Measurements from ENCODE around the gene IPP.
"Not testable (repeated sequence)": the region's sequence is repeated elsewhere in the genome, so short reads cannot be mapped to it uniquely, and the experiment has no call there.

The IPP gene

GRCh38 chr1:45679123-45679522 lies 71.3 kb downstream of the IPP start:
- no peak for DNase-seq

DNA sequence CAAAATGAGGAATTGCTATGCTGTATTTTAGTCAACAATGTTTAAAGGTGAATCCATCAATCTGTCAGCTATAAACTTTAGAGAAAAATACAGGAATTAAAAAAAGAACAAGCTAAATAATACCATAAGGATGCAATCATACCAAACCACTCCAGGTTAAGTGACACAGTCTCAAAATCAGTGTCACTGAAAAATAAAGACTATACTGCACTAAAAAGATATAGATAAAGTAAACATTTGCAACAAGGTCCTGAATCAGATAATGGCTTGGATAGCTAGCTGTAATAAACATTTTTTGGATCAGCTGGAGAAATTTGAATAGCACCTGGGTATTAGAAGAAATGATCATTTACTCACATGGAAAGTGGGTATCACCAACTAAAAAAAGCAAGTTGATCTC lies 72.0 kb downstream of the IPP start:
- DNase-seq = no peak

GRCh38 chr1:45677751-45678245 lies 72.7 kb downstream of the IPP start:
- no peak for DNase-seq

GRCh38 chr1:45676553-45676952 lies 73.9 kb downstream of the IPP start:
- DNase-seq = not testable (repeated sequence)

DNA sequence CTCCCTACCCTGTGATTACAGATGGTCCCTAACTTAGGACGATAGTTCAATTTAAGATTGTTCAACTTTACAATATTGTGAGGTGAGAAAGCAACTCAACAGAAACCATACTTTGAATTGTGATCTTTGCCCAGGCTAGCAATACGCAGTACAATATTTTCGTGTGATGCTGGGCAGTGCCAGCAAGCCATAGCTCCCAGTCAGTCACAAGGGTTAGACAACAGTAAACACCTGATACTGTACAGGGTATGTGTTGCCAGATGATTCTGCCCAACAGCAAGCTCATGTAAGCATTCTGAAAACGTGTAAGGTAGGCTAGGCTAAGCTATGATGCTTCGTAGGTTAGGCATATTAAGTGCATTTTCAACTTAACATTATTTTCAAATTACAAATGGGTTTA lies 76.0 kb downstream of the IPP start:
- DNase-seq = no peak

GRCh38 chr1:45673956-45674355 lies 76.5 kb downstream of the IPP start:
- no peak for DNase-seq

- no peak for DNase-seq
Measured at GRCh38 chr1:45669859-45670655, 80.4 kb downstream of the IPP start.

GRCh38 chr1:45669379-45669778 lies 81.1 kb downstream of the IPP start:
- DNase-seq = no peak

GRCh38 chr1:45668526-45668925 lies 81.9 kb downstream of the IPP start:
- DNase-seq = no peak

- DNase-seq = no peak
Measured at GRCh38 chr1:45667321-45668111, 82.9 kb downstream of the IPP start.

DNA sequence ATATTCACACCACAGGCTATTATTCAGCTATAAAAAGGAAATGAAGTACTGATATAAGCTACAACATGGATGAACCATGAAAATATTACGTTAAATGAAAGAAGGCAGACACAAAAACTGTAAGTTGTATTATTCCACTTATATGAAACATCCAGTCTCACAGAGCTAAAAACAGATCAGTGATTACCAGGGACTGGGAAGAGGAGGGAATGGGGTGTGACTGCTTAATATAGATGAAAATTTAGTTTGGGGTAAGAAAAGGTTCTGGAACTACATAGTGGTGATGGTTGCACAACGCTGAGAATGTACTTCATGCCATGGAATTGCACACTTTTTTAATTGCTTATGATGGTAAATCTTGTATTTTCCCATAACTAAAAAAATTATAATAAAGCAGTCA lies 83.6 kb downstream of the IPP start:
- DNase-seq = no peak

GRCh38 chr1:45660336-45660735 lies 90.1 kb downstream of the IPP start:
- no peak for DNase-seq

DNA sequence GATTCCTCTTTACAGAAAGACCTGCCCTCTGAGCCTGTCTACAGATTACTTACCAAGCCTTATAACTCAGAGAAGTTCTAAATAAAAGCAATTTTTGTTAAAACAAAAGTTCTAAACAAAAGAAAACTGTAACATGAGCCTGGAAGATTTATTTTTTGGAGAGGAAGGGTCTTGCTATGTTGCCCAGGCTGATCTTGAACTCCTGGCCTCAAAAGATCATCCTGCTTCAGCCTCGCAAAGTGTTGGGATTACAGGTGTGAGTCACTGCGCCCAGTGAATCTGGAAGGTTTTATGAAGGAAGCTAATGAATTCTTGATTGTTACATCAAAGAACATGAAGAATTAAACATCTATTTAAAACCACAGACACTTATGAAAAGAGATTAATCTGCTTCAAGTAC lies 91.2 kb downstream of the IPP start:
- no peak for DNase-seq

DNA sequence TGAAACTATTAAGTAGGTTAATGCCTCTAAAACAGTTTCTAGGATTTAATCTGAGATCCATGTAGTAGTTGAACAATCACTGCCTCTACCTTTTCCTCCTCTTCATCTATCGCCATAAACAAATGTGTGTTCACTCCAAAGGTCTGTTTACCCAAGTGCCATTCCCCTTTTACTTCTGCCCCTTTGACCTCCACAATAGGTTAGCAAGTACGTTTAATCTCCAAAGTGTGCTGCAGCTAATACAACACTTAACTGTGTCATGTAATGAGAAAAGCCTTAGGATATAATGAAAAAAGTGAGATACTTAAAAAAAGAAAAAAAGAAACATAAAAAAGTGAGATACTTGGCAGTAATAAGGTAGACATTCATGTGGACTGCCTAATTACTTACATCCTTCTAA lies 92.3 kb downstream of the IPP start:
- DNase-seq = no peak

- DNase-seq = no peak
Measured at GRCh38 chr1:45656573-45657226, 93.8 kb downstream of the IPP start.

GRCh38 chr1:45654540-45655280 lies 95.7 kb downstream of the IPP start:
- no peak for DNase-seq

Data from NCI-H82 (cell line).